Keratinocyte (primary cell): Measurements from ENCODE around the gene LRRIQ1.

Experiments used
- CTCF ChIP-seq, 3 experiments: IDR thresholded peaks in 1 of 3; conservative IDR thresholded peaks in 1 of 3; optimal IDR thresholded peaks in 1 of 3; 2 replicates in 2 of 3; 3 replicates in 1 of 3; pipeline versions ENCODE3 to v1.5.1; 2011; ENCODE audit warnings: low read length in 3 of 3, mild to moderate bottlenecking in 3 of 3, moderate library complexity in 2 of 3, control low read depth in 1 of 3, inconsistent platforms in 1 of 3; ENCODE audit not compliant: insufficient read depth in 2 of 3; ENCODE audit errors: extremely low read depth in 1 of 3
- EZH2 ChIP-seq: IDR thresholded peaks from one replicate; pipeline ENCODE4 v1.6.1; 2012; ENCODE audit warnings: inconsistent platforms, mild to moderate bottlenecking, low read length, moderate library complexity

- no peak for TF ChIP-seq CTCF (optimal IDR thresholded peaks at IDR 0.05 in 1 of 3, IDR thresholded peaks at IDR 0.05 in 1 of 3, conservative IDR thresholded peaks at IDR 0.05 in 1 of 3; ENCODE audit: extremely low read depth in 1 of 3, insufficient read depth in 2 of 3, low read length in 3 of 3)
- TF ChIP-seq EZH2, result no peak
Observed at GRCh38 chr12:85275374-85275773, 239.2 kb downstream of the LRRIQ1 start.
